Adrenal gland (tissue), 12 donors: ENCODE results near the gene TCHH. TPM values are rescaled to one million over a fixed set of nuclear protein-coding genes. Genes with fewer than 3 reads are reported as not detected.

Source experiments
- DNase-seq, 7 donors: peaks; one replicate each; pipeline ENCODE4 v3.0.0-alpha.2; 2019 to 2020
- H3K27ac ChIP-seq, 5 donors: fragments of 200-600 bp; sonication (generic) in 4 of 5; 1 replicate in 3 of 5; 2 replicates in 2 of 5; pipeline versions ENCODE4 v1.5.1 to v1.8.0; 2016 to 2020; ENCODE audit warnings: mild to moderate bottlenecking in 1 of 5
- H3K27me3 ChIP-seq: fragments of 200-600 bp; 2 replicates; pipeline ENCODE4 v1.8.0; 2021
- H3K36me3 ChIP-seq, 2 donors: fragments of 200-600 bp; replicated peaks in 1 of 2; 1 replicate in 1 of 2; 2 replicates in 1 of 2; pipeline versions ENCODE4 v1.5.1 to v1.8.0; 2018 to 2022
- H3K4me1 ChIP-seq, 2 donors: fragments of 200-600 bp; replicated peaks in 1 of 2; 1 replicate in 1 of 2; 2 replicates in 1 of 2; pipeline versions ENCODE4 v1.5.1 to v1.8.0; 2018 to 2021
- H3K4me3 ChIP-seq, 4 donors: fragments of 200-600 bp; sonication (generic) in 3 of 4; one replicate each; pipeline ENCODE4 v1.5.1; 2016 to 2018
- H3K9me3 ChIP-seq, 3 donors: fragments of 200-600 bp; sonication (generic) in 1 of 3; replicated peaks in 1 of 3; 1 replicate in 2 of 3; 2 replicates in 1 of 3; pipeline versions ENCODE4 v1.5.1 to v1.8.0; 2016 to 2021
- POLR2A ChIP-seq, 2 donors: fragments of 450-650 bp; IDR thresholded peaks; one replicate each; pipeline ENCODE4 v1.6.1; 2017; ENCODE audit warnings: antibody characterized with exemption in 2 of 2, mild to moderate bottlenecking in 2 of 2, moderate library complexity in 1 of 2
- WGBS, 4 donors: extraction: QIAGEN DNeasy Blood & Tissue Kit in 2 of 4; methylation state at CpG; one replicate each; pipeline versions ENCODE4 v1.1.5 to v1.1.7; 2013 to 2017; 5-methylcytosine and 5-hydroxymethylcytosine counted together
- intact Hi-C, 2 donors: fragments of 100-400 bp; cut with DNase I; formaldehyde crosslinking; loops; one replicate each; pipeline versions ENCODE4 v1.14.1 to v1.15.0; 2022 to 2023
- polyA plus RNA-seq, 3 donors: library from polyadenylated mRNA; stranded (reverse); fragments of 200-250 nt in 2 of 3; fragments of 350-450 nt in 1 of 3; fragmentation: Illumina TruSeq in 1 of 3; extraction: RNeasy Lipid Tissue Mini Kit (QIAGEN cat#74804) in 1 of 3; gene quantifications; one replicate each; pipeline ENCODE4 v1.2.3, GENCODE V29; 2013 to 2014
- total RNA-seq, 9 donors: library from RNA; depleted of rRNA in 4 of 9; stranded (reverse); fragments of >200 nt in 4 of 9; fragments of 120-200 nt in 1 of 9; fragmentation: NEBNext Ultra II Directional in 1 of 9; extraction: Animal tissue kit (Norgen Biotek cat#: 25700) in 1 of 9; gene quantifications; one replicate each; pipeline versions ENCODE4 v1.1.0 to v1.2.4, GENCODE V29; 2013 to 2023
- TF ChIP-seq, protein P1 (sequence below), 6 experiments: fragments of 450-650 bp in 4 of 6; fragments of 200-600 bp in 2 of 6; sonication (generic) in 1 of 6; IDR thresholded peaks; 1 replicate in 5 of 6; 2 replicates in 1 of 6; pipeline versions ENCODE4 v1.5.1 to v1.8.0; 2016 to 2021; ENCODE audit warnings: antibody characterized with exemption in 6 of 6, mild to moderate bottlenecking in 2 of 6, moderate library complexity in 1 of 6
- donor health status: healthy with polysubstance abuse.
- donor health status: Bipolar disorder and iron deficiency.
- donor health status: DM: yes; HTN: yes; CAD: no.
- donor health status: DM: no; HTN: no; CAD: no.
- donor health status: DM: no; HTN: no; CAD: no.
- donor health status: DM: yes; HTN: yes; CAD: no.

Gene TCHH
- total and polyA plus RNA-seq, 12 donors: under 0.01 to 0.32 (median 0.17) TPM; not detected in 1

GRCh38 chr1:152159144-152159543 lies 43.9 kb upstream of the TCHH start, which contains the start of gene RPTN:
TSS of gene RPTN (minus strand) at chr1:152159228. CDS start at chr1:152157889, 1,339 bp downstream.
- no peak within 1 kb of the TSS for H3K27ac ChIP-seq

DNA sequence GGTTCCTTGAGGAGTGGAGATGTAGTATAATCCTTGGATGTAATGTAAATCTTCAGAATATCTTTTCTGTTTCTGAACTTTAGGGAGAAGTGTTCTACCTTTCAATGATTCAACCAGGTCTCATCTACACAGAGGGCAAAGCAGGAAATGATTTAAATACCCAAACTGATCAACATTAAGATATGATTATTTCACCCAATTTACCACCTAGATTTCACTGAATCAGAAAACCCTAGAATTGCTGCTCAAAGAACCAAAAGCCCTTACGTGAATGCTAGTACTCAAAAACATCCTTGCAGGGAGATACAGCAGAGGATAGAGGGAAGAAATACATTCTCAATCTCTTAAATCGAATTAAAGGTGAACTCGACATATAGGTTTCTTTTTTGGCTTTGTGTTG lies 38.8 kb upstream of the TCHH start:
- no peak overlapping the region for H3K27ac ChIP-seq
- intact Hi-C loops: no loop called here
- H3K4me1 ChIP-seq: no peaks in the 10 kb centered on the region
- H3K9me3 ChIP-seq: no peaks in the 10 kb centered on the region
- no peak for DNase-seq
- no peak overlapping the region for H3K4me3 ChIP-seq
- no peaks in the 10 kb centered on the region for H3K36me3 ChIP-seq
- peaks cover 3% of the 10 kb centered on the region for H3K27me3 ChIP-seq
- 71 to 85% (median 82%) methylated on average over 3 of the region's 3 CpGs for WGBS, 4 donors
- no peak for TF ChIP-seq POLR2A (IDR thresholded peaks at IDR 0.05)
- TF ChIP-seq, protein P1, sequence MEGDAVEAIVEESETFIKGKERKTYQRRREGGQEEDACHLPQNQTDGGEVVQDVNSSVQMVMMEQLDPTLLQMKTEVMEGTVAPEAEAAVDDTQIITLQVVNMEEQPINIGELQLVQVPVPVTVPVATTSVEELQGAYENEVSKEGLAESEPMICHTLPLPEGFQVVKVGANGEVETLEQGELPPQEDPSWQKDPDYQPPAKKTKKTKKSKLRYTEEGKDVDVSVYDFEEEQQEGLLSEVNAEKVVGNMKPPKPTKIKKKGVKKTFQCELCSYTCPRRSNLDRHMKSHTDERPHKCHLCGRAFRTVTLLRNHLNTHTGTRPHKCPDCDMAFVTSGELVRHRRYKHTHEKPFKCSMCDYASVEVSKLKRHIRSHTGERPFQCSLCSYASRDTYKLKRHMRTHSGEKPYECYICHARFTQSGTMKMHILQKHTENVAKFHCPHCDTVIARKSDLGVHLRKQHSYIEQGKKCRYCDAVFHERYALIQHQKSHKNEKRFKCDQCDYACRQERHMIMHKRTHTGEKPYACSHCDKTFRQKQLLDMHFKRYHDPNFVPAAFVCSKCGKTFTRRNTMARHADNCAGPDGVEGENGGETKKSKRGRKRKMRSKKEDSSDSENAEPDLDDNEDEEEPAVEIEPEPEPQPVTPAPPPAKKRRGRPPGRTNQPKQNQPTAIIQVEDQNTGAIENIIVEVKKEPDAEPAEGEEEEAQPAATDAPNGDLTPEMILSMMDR (IDR thresholded peaks at IDR 0.05): no peak

More at GRCh38 chr1:152159144-152159543, 43.9 kb upstream of the TCHH start, which contains the start of gene RPTN:
- TF ChIP-seq, protein P1 (IDR thresholded peaks at IDR 0.05): no peak
- TF ChIP-seq POLR2A (IDR thresholded peaks at IDR 0.05): no peak
- Histone ChIP-seq H3K27me3 (no peaks in the 10 kb centered on the region), H3K9me3 (no peaks in the 10 kb centered on the region), H3K4me1 (peaks cover 0 to 5% of the 10 kb centered on the region in 2 donors), H3K4me3 (no peak within 1 kb of the TSS), H3K36me3 (no peaks in the 10 kb centered on the region)
- no peak for DNase-seq
- intact Hi-C loops: no loop called here
- WGBS, 4 donors: 70 to 90% (median 80%) methylated on average over 1 of the region's 1 CpG

GRCh38 chr1:152151646-152152045 lies 36.4 kb upstream of the TCHH start:
- intact Hi-C loops: no loop called here
- no peaks in the 10 kb centered on the region for H3K36me3 ChIP-seq
- DNase-seq: no peak

DNA sequence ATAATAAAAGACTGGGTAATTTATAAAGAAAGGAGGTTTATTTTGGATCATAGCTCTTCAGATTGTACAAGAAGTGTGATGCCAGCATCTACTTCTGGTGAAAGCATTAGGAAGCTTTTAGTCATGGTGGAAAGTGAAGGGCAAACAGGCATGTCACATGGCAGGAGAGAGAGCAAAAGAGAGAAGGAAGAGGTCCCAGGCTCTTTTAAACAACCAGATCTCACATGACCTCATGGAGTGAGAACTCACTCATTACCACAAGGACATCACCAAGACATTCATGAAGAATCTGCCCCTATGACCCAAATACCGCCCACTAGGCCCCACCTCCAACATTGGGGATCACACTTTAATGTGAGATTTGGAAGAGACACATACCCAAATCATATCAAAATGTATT lies 33.7 kb upstream of the TCHH start:
- Histone ChIP-seq H3K9me3 (peaks cover 0 to 11% (median 0%) of the 10 kb centered on the region in 3 donors), H3K4me3 (no peak overlapping the region), H3K27me3 (peaks cover 3% of the 10 kb centered on the region), H3K4me1 (no peaks in the 10 kb centered on the region), H3K27ac (no peak overlapping the region), H3K36me3 (no peaks in the 10 kb centered on the region)
- DNase-seq: no peak
- TF ChIP-seq, protein P1 (IDR thresholded peaks at IDR 0.05): no peak
- TF ChIP-seq POLR2A (IDR thresholded peaks at IDR 0.05): no peak
- intact Hi-C loops: no loop called here
- 39 to 63% (median 52%) methylated on average over 1 of the region's 1 CpG for WGBS, 4 donors

More at GRCh38 chr1:152151646-152152045, 36.4 kb upstream of the TCHH start:
- H3K4me3 ChIP-seq: no peak overlapping the region
- H3K27me3 ChIP-seq: peaks cover 3% of the 10 kb centered on the region
- H3K4me1 ChIP-seq: no peaks in the 10 kb centered on the region
- 56 to 68% (median 62%) methylated on average over 2 of the region's 2 CpGs for WGBS, 4 donors
- H3K9me3 ChIP-seq: peaks cover 0 to 11% (median 0%) of the 10 kb centered on the region in 3 donors
- TF ChIP-seq POLR2A (IDR thresholded peaks at IDR 0.05): no peak
- TF ChIP-seq, protein P1 (IDR thresholded peaks at IDR 0.05): no peak
- H3K27ac ChIP-seq: no peak overlapping the region
